ENCODE results near the gene TRAF6.
"Not testable (repeated sequence)": the region's sequence is repeated elsewhere in the genome, so short reads cannot be mapped to it uniquely, and the experiment has no call there.

The TRAF6 gene

DNA sequence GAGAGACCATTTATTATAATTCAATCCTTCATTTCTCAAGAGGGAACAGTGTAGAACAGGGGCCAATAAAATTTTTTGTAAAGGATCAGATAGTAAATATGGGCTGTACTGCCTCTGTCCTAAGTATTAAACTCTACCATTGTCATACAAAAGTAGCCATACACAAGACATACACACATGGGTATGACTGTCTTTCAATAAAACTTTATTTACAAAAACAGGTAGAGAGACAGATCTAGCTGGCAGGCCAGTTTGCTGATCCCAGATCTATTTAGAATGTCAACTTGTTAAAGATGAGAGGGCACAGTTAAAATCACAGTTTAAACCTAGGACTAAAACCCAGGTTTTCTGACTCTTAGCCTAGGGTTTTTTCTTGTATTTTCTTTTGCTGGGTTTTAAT is 16.7 kb downstream of the TRAF6 start:
- DNase-seq (ENCODE audit: low read depth in 2 of 2): no peak

DNA sequence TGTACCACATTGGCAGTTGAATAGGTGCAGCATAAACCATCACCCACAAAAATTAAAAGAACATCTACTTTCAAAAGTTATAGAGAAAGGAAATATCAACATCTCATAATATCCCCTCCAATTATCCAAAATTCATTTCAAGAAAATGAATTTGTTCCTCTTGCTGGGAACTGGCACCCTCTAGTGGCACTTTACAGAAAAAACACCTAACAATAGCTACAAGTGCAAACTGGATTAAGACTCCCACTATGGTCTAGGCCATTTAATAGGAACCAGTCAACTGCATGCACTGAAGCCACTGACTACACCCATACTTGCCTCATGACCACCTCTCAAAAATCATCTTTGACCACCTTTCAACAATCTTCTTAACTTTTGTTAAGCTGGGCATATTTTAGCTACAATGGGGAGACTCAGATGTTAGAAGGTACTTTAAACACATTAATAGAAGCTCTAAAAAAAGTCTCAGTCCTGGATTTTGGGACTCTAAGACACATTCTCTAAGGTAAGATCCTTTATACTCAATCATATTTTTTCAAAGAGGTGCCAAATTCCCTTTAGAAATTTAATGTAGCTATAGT is 17.3 kb downstream of the TRAF6 start:
- DNase-seq (ENCODE audit: low read depth in 2 of 2): no peak

DNA sequence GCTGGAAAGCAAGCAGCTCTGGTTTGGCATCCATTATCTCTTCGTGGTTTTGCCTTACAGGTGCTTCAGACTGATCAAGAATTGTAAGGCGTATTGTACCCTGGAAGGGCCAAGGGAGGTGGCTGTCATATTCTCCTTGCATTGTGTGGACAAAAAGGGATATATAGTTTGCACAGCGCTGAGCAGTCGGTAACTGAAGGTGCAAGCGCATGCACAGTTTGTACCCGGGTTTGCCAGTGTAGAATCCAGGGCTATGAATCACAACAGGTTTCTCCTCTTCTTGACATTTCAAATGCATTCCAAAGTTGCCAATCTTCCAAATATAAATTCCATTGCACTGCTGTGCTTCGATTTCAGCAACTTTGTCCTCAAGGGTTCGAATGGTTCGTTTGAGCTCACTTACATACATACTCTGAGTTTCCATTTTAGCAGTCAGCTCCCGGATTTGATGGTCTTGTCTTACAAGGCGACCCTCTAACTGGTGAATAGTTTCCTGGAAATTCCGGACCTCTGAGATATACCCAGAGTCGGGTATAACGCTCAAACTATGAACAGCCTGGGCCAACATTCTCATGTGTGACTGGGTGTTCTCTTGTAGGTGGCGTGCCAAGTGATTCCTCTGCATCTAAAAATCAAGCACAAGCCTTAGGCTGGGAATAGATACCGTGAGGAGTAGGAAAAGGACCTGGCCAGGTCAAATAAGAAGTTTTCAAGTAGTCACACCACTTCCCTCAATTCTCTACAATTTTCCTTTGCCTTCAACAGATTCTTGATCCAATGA is 19.9 kb downstream of the TRAF6 start:
- no peak for DNase-seq (ENCODE audit: low read depth in 2 of 2)

DNA sequence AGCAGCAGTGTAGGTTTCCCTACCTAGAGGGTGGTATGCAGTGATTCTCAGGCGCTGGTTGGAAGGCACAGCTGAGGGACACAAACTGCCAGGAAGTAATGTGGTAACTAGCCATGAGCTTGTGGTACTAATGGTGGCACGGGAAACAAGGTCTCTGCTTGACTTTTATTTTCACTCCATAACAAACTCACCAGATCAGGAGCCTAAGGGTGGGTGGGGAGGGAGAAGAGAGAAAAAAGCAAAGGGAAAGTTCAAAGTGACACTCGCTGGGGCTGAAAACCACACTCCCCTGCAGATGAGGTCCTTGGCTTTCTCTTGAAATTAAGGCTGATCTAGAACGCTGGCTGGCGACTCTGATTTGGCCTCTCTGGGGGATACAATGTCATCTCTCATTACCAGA is 22.0 kb downstream of the TRAF6 start:
- DNase-seq (ENCODE audit: low read depth in 2 of 2): no peak

DNA sequence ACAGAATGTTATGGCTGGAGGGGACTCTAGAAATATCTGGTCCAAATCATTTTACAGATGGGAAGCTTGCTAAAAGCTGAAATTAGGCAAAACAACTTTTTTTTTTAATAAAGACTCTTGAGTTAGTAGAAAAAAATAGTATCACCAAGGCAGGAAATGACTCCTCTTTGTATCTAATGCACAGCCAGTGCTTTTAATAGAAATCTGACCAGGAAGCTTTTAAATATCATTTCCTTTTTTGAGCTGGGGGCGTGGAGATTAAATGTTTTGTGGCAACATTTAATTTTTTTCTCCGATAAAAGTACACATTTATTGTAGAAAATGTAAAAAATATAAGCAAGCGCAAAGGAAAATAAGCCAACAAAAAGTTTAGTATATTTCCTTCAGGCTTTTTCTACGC is 22.5 kb downstream of the TRAF6 start:
- DNase-seq (ENCODE audit: low read depth in 2 of 2): no peak

DNA sequence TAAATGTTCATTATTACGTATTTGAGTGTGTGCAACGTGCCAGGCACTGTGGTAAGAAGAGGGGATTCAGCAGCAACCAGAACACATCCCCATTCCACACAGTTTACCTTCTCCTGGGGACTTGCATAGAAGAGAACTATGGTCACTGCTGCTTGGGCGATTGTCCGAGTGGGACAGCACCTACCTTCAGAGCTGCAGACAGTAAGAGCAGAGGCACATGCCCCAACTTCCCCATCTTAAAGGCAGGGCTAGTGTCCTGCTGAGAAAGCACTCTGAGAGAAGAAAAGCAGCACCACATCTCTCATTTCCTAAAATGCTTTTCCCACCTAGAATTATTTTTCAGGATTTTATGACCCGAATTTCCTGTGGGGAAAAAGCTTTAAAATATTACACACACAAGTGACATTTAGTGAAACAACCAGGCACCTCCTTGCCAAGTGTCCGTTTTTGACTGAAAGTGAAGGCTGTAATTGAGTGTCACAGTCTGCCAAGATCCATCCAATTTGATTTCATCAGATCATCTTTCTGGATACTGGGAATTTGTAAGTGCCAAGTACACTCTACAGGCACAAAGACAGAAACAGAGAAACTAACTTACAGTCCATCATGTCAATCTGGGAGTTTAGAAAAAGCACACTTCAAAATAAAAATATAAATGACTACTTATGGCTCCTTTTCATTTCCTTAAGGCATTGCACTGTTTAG is 24.6 kb downstream of the TRAF6 start:
- DNase-seq (ENCODE audit: low read depth in 2 of 2): no peak

DNA sequence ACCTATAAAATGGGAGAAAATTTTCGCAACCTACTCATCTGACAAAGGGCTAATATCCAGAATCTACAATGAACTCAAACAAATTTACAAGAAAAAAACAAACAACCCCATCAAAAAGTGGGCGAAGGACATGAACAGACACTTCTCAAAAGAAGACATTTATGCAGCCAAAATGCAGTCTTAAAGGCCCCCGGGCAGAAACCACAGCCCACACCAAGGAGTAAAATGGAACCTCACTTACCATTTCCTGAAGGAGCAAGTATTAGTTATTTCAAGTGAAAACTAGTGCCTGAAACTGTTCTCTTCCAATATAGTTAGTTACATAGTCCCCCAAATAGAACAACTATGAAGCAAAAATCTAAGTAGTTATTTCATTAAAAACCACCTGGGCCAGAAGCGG is 27.0 kb downstream of the TRAF6 start:
- not testable (repeated sequence) for DNase-seq (ENCODE audit: low read depth in 2 of 2)

DNA sequence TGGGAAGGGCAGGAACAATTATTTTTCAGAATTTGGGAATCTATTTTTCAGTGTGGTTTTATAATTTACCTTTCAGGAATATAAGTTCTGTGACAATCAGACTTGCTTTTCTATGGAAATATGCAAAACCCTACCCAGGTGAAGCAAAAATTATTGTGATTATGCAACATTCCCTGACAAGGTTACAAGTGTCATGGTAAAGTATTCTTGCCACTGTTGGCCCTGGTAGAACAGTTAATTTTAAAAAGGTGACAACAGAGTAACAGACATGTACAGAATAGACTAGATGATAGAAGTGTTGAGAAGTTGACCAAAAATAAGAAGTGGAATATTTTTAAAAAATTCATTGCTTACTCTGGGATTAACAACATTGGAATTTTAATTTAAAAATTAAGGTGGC is 29.2 kb downstream of the TRAF6 start:
- DNase-seq (ENCODE audit: low read depth in 2 of 2): no peak

DNA sequence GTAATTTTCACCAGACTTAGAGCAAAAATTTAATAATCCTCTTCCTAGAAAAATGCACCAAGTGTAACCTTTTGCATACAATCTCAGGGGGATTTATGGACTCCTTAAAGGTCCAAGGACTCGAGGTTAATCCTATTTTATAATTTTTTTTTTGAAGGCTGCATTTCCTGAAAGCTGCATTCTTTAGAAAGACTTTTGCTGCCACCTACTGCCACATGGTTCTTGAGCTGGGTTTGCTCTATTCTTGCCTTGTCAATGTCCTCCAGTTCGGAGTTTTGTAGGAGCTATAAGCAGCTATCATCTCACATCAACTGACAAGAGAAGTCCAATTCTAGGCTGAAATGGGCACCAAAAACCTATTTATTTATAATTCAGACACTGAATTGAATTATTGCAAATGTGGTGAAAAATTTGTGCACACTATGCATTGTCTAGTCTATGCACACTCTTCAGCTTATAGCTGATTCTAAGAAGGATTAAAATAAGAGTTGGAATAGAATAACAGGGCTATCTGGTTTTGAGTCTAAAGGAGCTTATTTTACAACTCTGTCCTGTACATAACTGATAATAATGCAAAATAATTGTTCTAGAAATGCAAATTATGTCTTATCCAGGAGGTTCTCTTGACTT is 31.3 kb downstream of the TRAF6 start:
- no peak for DNase-seq (ENCODE audit: low read depth in 2 of 2)

DNA sequence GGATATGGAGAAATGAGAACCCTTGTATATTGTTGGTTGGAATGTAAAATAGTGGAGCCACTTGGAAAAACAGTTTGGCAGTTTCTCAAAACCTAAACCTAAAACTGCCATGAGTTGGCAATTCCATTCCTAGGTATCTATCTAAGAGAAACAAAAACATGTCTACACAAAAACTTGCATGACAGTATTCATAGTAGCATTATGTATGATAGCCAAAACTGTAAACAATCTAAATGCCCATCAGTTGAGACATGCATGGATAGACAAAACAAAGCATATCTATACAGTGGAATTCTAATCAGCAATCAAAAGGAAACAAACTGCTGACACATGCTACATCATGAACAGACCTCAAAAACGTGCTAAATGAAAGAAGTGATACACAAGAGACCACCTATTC is 34.9 kb downstream of the TRAF6 start:
- no peak for DNase-seq (ENCODE audit: low read depth in 2 of 2)

DNA sequence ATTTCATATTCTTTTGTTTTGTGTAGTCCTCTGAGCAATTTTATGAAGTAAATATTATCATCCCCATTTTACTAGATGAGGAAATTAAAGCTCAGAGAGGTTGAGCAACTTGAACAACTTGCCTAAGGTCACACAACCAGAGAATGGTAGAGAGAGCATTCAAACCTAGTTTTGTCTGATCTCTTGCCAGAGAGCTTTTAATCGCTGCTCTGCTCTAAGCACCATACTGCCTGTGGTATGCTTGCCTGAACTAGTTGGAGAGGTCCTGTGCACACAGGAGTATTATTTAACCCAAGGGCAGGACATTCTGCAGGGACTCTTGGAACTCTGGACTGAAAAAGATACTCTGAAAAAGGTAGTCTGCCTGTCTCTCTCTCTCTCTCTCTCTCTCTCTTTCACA is 38.5 kb downstream of the TRAF6 start:
- no peak for DNase-seq (ENCODE audit: low read depth in 2 of 2)

DNA sequence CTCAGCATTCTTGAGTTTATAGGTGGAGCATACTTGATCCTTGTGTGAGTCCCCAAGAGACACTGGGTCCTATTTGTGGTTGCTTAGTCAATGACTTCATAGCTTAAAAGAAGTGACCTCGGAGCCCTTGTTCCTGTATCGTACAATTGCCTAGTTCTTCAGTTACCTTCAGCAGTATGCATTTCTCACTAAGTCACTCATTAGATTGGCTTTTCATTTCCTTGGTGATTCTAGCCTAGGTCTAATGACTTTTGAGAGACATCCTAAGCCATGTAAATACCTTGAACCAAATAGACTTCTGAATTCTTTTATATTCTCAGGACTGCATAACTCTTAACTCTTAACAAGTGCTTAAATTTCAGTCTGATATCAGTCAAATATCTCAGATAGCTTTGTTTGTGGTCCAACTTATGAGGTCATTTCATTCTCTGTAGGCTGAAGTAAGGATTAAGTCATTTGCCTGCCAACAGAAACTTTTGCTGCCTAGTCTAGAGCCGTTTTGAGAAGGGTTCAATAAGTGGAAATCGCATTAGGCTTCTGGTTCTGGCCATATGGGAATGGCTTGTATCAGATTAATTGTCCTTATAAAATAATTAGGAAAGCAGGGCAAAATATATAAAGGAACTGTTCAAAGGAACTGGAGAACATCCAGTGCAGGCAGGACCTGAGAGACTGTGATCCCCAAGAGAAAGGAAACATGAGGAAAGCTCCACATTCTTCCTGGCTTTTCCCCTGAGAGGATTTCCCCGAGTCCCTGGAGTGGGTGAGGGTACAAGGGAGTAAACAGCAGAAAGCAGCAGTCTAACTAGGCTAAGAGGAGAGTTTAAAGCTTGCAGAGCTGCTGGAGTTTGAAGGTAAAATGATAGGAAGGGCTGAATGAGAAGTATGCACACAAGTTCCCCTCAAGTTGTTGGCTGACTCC is 39.9 kb downstream of the TRAF6 start:
- no peak for DNase-seq (ENCODE audit: low read depth in 2 of 2)

DNA sequence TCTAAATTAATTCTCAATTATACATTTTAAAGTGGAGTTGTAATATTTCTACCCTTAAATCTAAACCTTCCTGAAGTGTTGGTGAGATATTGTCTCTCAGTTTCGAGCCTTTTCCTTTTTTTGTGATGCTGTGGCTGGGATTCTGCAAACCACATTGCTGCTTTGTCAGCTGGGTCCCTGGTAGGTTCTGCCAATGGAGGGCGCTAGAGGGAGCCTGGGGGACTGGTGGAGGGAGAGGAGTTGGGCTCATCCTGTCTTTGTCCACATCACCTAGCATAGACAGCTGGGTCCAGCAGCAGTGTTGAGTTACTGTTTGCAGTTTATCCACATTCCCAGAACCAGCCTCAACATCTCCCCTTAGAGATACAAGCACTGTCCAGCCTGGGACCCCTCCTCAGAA is 41.0 kb downstream of the TRAF6 start:
- DNase-seq (ENCODE audit: low read depth in 2 of 2): no peak

DNA sequence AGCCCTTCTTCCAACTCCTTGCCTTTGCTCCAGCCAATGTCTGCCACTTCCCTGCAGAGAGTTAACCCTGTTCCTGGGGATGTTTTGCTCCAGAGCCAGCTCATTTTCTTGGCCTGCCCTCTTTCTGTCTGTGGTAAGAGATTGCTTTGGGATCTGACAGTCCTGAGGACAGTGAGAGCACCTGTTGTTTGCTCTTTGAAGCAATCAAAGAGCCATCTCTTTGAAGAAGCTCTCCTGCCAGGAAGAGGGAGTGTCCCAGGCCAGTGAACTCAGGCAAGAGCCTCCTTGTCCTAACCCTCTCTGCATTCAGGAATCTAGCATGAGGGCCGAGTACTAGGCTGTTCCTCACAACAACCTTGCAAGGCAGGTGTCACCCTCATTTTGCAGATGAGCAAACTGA is 42.2 kb downstream of the TRAF6 start:
- DNase-seq (ENCODE audit: low read depth in 2 of 2): no peak

DNA sequence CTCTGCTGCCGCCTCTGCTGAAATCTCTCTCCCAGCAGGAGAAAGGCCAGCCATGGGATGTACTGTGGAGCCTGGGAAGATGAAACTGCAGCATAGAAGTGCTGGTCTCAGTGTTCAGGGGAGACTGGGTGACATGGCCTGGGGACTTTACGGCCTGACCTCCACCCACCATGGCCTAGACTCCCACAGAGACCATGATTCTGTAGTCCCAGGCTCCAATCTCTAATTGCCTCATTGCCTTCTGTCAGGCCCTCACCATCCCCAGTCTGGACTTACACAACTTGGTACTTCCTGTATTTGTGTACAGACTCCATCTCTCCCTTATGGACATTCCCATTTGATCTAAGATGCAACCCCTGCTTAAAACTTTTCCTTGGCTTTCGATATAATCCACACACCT is 43.1 kb downstream of the TRAF6 start:
- no peak for DNase-seq (ENCODE audit: low read depth in 2 of 2)

DNA sequence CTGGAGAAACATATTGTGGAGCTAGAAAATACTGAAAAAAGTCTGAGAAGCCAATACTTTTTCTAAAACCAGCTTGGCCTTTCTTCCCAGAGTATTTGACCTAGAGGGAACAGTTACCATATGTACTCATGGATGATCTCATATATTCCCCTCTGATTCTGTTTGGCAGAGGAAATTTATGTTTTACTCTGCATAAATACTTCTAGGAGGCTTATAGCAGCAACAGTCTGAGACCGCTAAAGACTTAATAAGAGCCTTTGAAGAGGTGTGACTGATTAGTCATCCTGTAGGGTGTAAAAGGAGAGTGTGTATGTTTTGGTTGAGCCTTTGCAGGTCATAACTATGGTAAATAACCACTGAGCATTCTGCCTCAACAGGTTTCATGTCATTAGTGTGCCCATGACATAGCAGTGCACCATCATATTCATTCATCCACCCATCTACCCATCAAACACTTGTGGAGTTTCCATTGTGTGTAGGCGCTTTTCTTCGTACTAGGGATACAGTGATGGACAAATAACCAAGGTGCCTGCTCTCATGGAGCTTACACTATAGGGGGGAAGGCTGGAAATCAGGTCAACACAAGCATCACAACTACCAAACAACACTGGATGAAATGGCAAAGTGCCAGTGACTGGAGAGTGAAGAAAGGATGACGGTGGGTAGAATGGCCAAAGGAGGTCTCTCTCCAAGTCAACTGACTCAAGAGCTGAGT is 44.5 kb downstream of the TRAF6 start:
- DNase-seq (ENCODE audit: low read depth in 2 of 2): no peak

DNA sequence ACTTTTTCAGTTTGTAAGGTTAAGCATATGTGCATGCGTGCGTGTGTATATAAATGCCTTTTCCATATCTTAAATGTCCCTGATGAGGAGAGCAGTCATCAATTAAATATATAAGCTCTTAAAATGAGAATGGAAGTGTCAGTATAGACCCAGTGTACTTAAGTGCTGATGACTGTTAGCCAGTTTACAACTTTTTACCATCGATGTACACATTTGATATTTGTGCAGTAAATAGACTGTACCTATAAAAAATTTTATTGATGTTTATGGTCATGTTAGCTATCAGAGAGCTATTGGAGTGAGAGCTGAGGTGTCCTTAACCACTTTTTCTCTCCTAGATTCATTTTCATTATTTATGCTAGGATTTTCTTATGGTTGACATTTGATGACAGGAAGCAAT is 45.4 kb downstream of the TRAF6 start:
- no peak for DNase-seq (ENCODE audit: low read depth in 2 of 2)

DNA sequence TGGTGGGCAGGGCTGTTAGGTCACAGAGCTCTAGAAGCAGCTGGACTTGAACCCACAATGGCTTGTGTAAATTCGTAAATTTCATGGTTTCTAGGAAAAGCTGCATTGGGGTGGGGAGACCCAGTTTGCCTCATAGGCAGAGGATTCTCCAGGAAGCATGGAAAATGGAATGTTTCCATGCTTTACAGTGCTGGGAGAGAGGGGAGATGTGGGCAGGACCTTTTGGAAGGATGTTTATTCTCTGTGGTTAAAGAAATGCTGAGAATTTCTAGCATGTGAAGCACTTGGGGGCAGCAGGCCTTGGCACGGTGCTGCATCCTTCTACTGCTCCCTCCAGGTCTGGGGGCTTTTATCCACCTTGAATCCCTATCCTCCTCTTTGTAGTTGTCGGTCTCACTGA is 46.3 kb downstream of the TRAF6 start:
- DNase-seq (ENCODE audit: low read depth in 2 of 2): no peak

DNA sequence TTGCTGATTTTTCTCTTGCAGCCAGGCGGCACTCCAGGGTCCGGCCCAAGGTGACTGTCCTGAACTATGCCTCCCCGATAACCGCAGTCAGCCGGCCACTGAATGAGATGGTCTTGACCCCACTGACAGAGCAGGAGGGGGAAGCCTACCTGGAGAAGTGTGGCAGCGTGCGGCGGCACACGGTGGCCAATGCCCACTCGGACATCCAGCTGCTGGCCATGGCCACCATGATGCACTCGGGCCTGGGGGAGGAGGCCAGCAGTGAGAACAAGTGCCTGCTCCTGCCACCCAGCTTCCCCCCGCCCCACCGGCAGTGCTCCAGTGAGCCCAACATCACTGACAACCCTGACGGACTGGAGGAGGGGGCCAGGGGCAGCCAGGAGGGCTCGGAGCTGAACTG is 47.8 kb downstream of the TRAF6 start:
- no peak for DNase-seq (ENCODE audit: low read depth in 2 of 2)

DNA sequence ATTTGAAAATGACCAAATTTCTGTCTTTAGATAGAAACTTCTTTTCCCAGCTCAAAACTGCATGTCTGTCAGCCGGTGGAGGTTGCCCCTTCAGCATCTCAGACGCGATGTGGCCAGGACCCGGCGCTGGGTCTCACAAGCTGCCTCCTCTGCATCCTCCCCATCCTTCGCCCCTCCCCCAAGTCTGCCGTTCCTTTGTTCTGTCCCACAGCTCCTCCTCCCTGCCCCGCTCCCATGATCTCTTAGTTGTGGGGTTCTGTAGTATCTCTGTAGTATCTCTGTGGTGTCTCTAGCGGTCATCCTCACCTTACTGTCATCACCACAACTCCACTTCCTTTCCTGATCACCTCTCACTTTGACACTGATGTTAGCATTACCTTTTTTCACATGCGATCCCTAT is 49.9 kb downstream of the TRAF6 start:
- no peak for DNase-seq (ENCODE audit: low read depth in 2 of 2)

DNA sequence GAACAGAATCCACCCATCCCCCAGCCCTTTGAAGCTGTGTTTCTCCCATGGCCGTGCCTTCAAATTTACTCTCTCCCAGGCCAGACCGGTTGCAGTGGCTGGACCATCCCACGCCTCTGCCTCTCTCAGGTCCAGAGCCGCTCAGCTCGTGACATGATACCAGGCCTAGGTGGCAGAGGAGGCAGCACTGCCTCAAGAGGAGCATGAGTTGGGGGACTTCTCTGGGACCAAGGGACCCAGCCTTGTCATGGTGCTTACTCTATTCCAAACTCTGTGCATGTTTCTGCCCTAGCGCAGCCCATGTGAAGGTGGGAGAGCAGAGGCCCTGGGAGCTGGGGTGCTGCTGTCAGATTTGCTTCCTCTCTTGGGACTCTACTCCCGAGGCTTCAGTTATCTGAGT is 51.0 kb downstream of the TRAF6 start:
- no peak for DNase-seq (ENCODE audit: low read depth in 2 of 2)
